GM12878 (cell line): ENCODE data around the gene ANKRD13D. TPM values are rescaled to one million over a fixed set of nuclear protein-coding genes. Genes with fewer than 3 reads are reported as not detected.

Experiments used
- ATAC-seq: fragments of 200-7000 bp; cut with Tn5 transposase; 3 replicates; pipeline ENCODE4 v1.9.1; 2020; ENCODE audit warnings: mild to moderate bottlenecking, moderate library complexity
- BruUV-seq: library from RNA; stranded (reverse); fragments of 400-500 nt; replicated peaks from 2 replicates; lab custom pipeline; 2021; lab: Mats Ljungman, UMichigan
- CTCF ChIA-PET: fragments of 300-600 bp; sonication (Branson Sonifier 250); formaldehyde crosslinking; extraction: SDS; loops from one replicate; lab custom pipeline; 2021; ENCODE audit warnings: inconsistent platforms; lab: Yijun Ruan, JAX
- POLR2A ChIA-PET: fragments of 350-600 bp; formaldehyde crosslinking; extraction: SDS; loops from one replicate; lab custom pipeline; 2021; ENCODE audit warnings: inconsistent platforms; lab: Charles Lee
- RAD21 ChIA-PET: fragments of 300-600 bp; sonication (Branson Sonifier 250); formaldehyde crosslinking; loops from one replicate; lab custom pipeline; 2023; ENCODE audit warnings: antibody characterized with exemption; ENCODE audit not compliant: unreplicated experiment; lab: Charles Lee
- SMC1A ChIA-PET: fragments of 300-600 bp; sonication (Branson Sonifier 250); formaldehyde crosslinking; loops from one replicate; lab custom pipeline; 2023; ENCODE audit not compliant: unreplicated experiment, uncharacterized antibody; lab: Charles Lee
- DNase-seq: peaks from one replicate; pipeline ENCODE4 v3.0.0-alpha.2; 2011; ENCODE audit warnings: low read depth, low spot score
- FAIRE-seq: peaks from 3 replicates; lab custom pipeline; 2011; peaks lifted over from hg19 to GRCh38; lab: Jason Lieb, UNC
- H2AFZ ChIP-seq: 2 replicates; pipeline ENCODE4 v1.6.0; 2011; ENCODE audit warnings: low read depth, low read length, control low read depth; ENCODE audit not compliant: control insufficient read depth
- H3K27ac ChIP-seq: 2 replicates; pipeline ENCODE4 v1.5.1; 2011; ENCODE audit warnings: control low read depth; ENCODE audit not compliant: control insufficient read depth, insufficient read depth
- H3K27me3 ChIP-seq, 2 experiments: replicated peaks in 1 of 2; 2 replicates each; pipeline versions ENCODE4 v1.6.0 to v1.6.1; 2011; ENCODE audit warnings: low read length in 1 of 2; ENCODE audit not compliant: control insufficient read depth in 2 of 2, insufficient read depth in 2 of 2
- H3K36me3 ChIP-seq, 2 experiments: 2 replicates each; pipeline ENCODE4 v1.5.1; 2011; ENCODE audit warnings: low read length in 1 of 2; ENCODE audit not compliant: control insufficient read depth in 2 of 2, insufficient read depth in 2 of 2
- H3K4me1 ChIP-seq: 2 replicates; pipeline ENCODE4 v1.6.1; 2011; ENCODE audit warnings: mild to moderate bottlenecking, low read length, moderate library complexity, mixed read lengths; ENCODE audit not compliant: control insufficient read depth, insufficient read depth
- H3K4me2 ChIP-seq: 2 replicates; pipeline ENCODE4 v1.6.0; 2011; ENCODE audit warnings: control low read depth; ENCODE audit not compliant: control insufficient read depth, insufficient read depth
- H3K4me3 ChIP-seq: fragments of 200-600 bp; sonication (generic); 2 replicates; pipeline ENCODE4 v1.5.1; 2016
- H3K79me2 ChIP-seq: 2 replicates; pipeline ENCODE4 v1.6.0; 2011; ENCODE audit warnings: low read length; ENCODE audit not compliant: control insufficient read depth, insufficient read depth
- H3K9ac ChIP-seq: 2 replicates; pipeline ENCODE4 v1.8.0; 2011; ENCODE audit warnings: low read length, control low read depth, mixed read lengths; ENCODE audit not compliant: control insufficient read depth, insufficient read depth
- H3K9me3 ChIP-seq: replicated peaks from 3 replicates; pipeline ENCODE4 v1.5.1; 2011; ENCODE audit warnings: mild to moderate bottlenecking, low read length; ENCODE audit not compliant: control insufficient read depth, insufficient read depth
- H4K20me1 ChIP-seq: 2 replicates; pipeline ENCODE4 v1.6.0; 2011; ENCODE audit not compliant: control insufficient read depth, insufficient read depth
- EZH2 ChIP-seq: IDR thresholded peaks from 2 replicates; pipeline ENCODE4 v1.6.1; 2012; ENCODE audit warnings: low read depth, mild to moderate bottlenecking, control low read depth, inconsistent platforms, low read length, borderline replicate concordance; ENCODE audit not compliant: control insufficient read depth
- KDM1A ChIP-seq: fragments of 200-600 bp; sonication (generic); IDR thresholded peaks from 2 replicates; pipeline ENCODE4 v1.6.1; 2016; ENCODE audit warnings: borderline replicate concordance
- WGBS: methylation state at CpG from one replicate; pipeline ENCODE4 v1.1.6; 2016; ENCODE audit warnings: low lambda C conversion rate; ENCODE audit not compliant: insufficient replicate concordance, insufficient coverage; ENCODE audit errors: missing lambda C conversion rate; 5-methylcytosine and 5-hydroxymethylcytosine counted together
- in situ Hi-C: fragments of 300-500 bp; cut with MboI; formaldehyde crosslinking; loops from 9 replicates; pipeline ENCODE4 v1.14.3; 2018; ENCODE audit warnings: mixed read lengths
- intact Hi-C: fragments of 100-400 bp; cut with micrococcal nuclease; formaldehyde crosslinking; loops from one replicate; pipeline ENCODE4 v1.14.2; 2022; ENCODE audit not compliant: unreplicated experiment
- polyA plus RNA-seq, 11 experiments: library from polyadenylated mRNA; depleted of rRNA in 4 of 11; unstranded in 6 of 11; stranded (reverse) in 5 of 11; fragments of >200 nt; fragmentation: Nextera tagmentation in 4 of 11; fragmentation: Illumina TruSeq in 1 of 11; extraction: Ambion mirVana in 4 of 11; extraction: Trizol in 1 of 11; gene quantifications; 1 replicate in 1 of 11; 2 replicates in 10 of 11; pipeline versions ENCODE4 v1.2.1 to v1.2.3, GENCODE V29; 2011 to 2016; ENCODE audit warnings: inconsistent platforms in 2 of 11, missing spikeins in 2 of 11, low read depth in 1 of 11
- total RNA-seq, 4 experiments: library from RNA; depleted of rRNA in 3 of 4; stranded (reverse); fragments of >200 nt in 3 of 4; fragmentation: Illumina TruSeq in 1 of 4; extraction: Trizol in 1 of 4; gene quantifications; 2 replicates each; pipeline versions ENCODE4 v1.2.1 to v1.2.3, GENCODE V29; 2013 to 2021
- TF ChIP-seq, protein P1 (sequence below): fragments of 450-650 bp; IDR thresholded peaks from 2 replicates; pipeline ENCODE4 v1.6.1; 2018; ENCODE audit warnings: mild to moderate bottlenecking, low read depth, moderate library complexity; ENCODE audit not compliant: partially characterized antibody

ANKRD13D gene
- total and polyA plus RNA-seq, 10 of the 15 experiments (the other 5 are each of a cell fraction or from before 2014, with no cell fraction given) = 2.0 to 56.2 (median 21.4) TPM

DNA sequence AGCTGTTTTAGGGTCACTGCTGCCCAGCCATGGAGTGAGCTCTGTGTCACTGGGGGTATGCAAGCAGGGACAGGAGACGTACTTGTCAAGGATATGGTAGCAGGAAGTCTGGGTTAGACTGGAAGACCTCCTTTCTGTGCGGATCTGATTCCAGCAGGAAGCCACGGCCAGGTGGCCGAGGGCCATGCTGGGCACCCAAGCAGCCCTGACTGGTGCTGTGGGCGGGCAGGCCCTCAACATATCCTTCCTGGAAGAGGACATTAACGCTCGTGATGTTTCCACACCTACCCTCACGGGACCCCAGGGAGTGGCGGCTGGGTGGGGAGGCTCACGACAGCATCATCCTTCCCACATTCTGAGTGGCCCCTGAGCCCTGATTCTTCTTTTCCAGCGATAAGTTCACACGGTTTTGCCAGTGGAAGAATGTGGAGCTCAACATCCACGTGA is 8.7 kb upstream of the ANKRD13D start:
- no peaks in the 10 kb centered on the region for H3K9me3 ChIP-seq
- no peak for ATAC-seq
- intact Hi-C loops = no loop called here
- no peak overlapping the region for H2AFZ ChIP-seq
- WGBS = 73% methylated on average over 13 of the region's 13 CpGs
- no peak overlapping the region for H3K4me2 ChIP-seq
- CTCF ChIA-PET = no interaction called here
- H3K79me2 ChIP-seq = peaks cover 37% of the 10 kb centered on the region
- no peak overlapping the region for H3K4me3 ChIP-seq
- no peaks in the 10 kb centered on the region for H3K27me3 ChIP-seq
- RAD21 ChIA-PET = no interaction called here
- in situ Hi-C loops = no loop called here
- SMC1A ChIA-PET = no interaction called here
- H4K20me1 ChIP-seq = no peaks in the 10 kb centered on the region
- H3K27ac ChIP-seq = no peak overlapping the region
- H3K4me1 ChIP-seq = peaks cover 28% of the 10 kb centered on the region
- POLR2A ChIA-PET = no interaction called here
- no TSS peak for BruUV-seq
- no peak overlapping the region for H3K9ac ChIP-seq
- no peak for DNase-seq
- H3K36me3 ChIP-seq = peaks cover 26 to 71% of the 10 kb centered on the region in 2 experiments
- TF ChIP-seq, protein P1, sequence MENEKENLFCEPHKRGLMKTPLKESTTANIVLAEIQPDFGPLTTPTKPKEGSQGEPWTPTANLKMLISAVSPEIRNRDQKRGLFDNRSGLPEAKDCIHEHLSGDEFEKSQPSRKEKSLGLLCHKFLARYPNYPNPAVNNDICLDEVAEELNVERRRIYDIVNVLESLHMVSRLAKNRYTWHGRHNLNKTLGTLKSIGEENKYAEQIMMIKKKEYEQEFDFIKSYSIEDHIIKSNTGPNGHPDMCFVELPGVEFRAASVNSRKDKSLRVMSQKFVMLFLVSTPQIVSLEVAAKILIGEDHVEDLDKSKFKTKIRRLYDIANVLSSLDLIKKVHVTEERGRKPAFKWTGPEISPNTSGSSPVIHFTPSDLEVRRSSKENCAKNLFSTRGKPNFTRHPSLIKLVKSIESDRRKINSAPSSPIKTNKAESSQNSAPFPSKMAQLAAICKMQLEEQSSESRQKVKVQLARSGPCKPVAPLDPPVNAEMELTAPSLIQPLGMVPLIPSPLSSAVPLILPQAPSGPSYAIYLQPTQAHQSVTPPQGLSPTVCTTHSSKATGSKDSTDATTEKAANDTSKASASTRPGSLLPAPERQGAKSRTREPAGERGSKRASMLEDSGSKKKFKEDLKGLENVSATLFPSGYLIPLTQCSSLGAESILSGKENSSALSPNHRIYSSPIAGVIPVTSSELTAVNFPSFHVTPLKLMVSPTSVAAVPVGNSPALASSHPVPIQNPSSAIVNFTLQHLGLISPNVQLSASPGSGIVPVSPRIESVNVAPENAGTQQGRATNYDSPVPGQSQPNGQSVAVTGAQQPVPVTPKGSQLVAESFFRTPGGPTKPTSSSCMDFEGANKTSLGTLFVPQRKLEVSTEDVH = no peak
- no peak for TF ChIP-seq EZH2
- no peak for TF ChIP-seq KDM1A
- FAIRE-seq = no peak
